Heart right ventricle (tissue), 16 donors: Measurements from ENCODE around the gene NFKB1. TPM values are rescaled to one million over a fixed set of nuclear protein-coding genes. Genes with fewer than 3 reads are reported as not detected.

Source experiments
- ATAC-seq, 8 donors: fragments of 200-7000 bp; cut with Tn5 transposase; one replicate each; pipeline ENCODE4 v1.9.1; 2020; ENCODE audit warnings: mild to moderate bottlenecking in 8 of 8, moderate library complexity in 8 of 8, moderate number of reproducible peaks in 1 of 8
- DNase-seq, 2 donors: peaks; one replicate each; pipeline ENCODE4 v3.0.0-alpha.2; 2020
- H3K27ac ChIP-seq, 10 donors: fragments of 200-600 bp; sonication (generic) in 2 of 10; one replicate each; pipeline versions ENCODE4 v1.5.0 to v1.8.0; 2020 to 2022; ENCODE audit warnings: mild to moderate bottlenecking in 3 of 10
- H3K27me3 ChIP-seq, 7 donors: fragments of 200-600 bp; one replicate each; pipeline ENCODE4 v1.8.0; 2021 to 2022; ENCODE audit warnings: mild to moderate bottlenecking in 2 of 7
- H3K36me3 ChIP-seq, 9 donors: fragments of 200-600 bp; sonication (generic) in 1 of 9; one replicate each; pipeline versions ENCODE4 v1.5.0 to v1.8.0; 2020 to 2022; ENCODE audit warnings: mild to moderate bottlenecking in 2 of 9
- H3K4me1 ChIP-seq, 9 donors: fragments of 200-600 bp; sonication (generic) in 1 of 9; one replicate each; pipeline versions ENCODE4 v1.5.0 to v1.8.0; 2020 to 2022; ENCODE audit warnings: mild to moderate bottlenecking in 4 of 9
- H3K4me3 ChIP-seq, 10 donors: fragments of 200-600 bp; sonication (generic) in 2 of 10; one replicate each; pipeline versions ENCODE4 v1.5.0 to v1.8.0; 2020 to 2022; ENCODE audit warnings: mild to moderate bottlenecking in 7 of 10, moderate library complexity in 2 of 10
- H3K9me3 ChIP-seq, 11 donors: fragments of 200-600 bp in 10 of 11; sonication (generic) in 2 of 11; one replicate each; pipeline versions ENCODE4 v1.5.0 to v1.8.0; 2013 to 2022; ENCODE audit warnings: mild to moderate bottlenecking in 2 of 11, control low read depth in 1 of 11, moderate library complexity in 1 of 11
- WGBS, 2 donors: extraction: QIAGEN DNeasy Blood & Tissue Kit; methylation state at CpG; one replicate each; pipeline ENCODE4 v1.1.7; 2013; ENCODE audit warnings: inconsistent platforms in 1 of 2; 5-methylcytosine and 5-hydroxymethylcytosine counted together
- intact Hi-C, 10 donors: fragments of 100-400 bp; cut with DNase I; formaldehyde crosslinking; loops; one replicate each; pipeline versions ENCODE4 v1.11.1 to v1.14.2; 2022
- polyA plus RNA-seq, 2 donors: library from polyadenylated mRNA; stranded (reverse); fragments of 200-250 nt; gene quantifications; one replicate each; pipeline ENCODE4 v1.2.3, GENCODE V29; 2013
- total RNA-seq, 10 donors: library from RNA; stranded (reverse); fragmentation: NEBNext Ultra II Directional in 3 of 10; extraction: Animal tissue kit (Norgen Biotek cat#: 25700) in 3 of 10; gene quantifications; one replicate each; pipeline versions ENCODE4 v1.2.1 to v1.2.4, GENCODE V29; 2021 to 2023
- TF ChIP-seq, protein P1 (sequence below), 9 donors: fragments of 200-600 bp; sonication (generic) in 2 of 9; IDR thresholded peaks; one replicate each; pipeline versions ENCODE4 v1.5.0 to v1.8.0; 2021 to 2022; ENCODE audit warnings: antibody characterized with exemption in 9 of 9, mild to moderate bottlenecking in 5 of 9, moderate library complexity in 1 of 9
- donor health status: Arrhythmogenic right ventricular cardiomyopathy.
- donor health status: ischemic (EF 13 %, LVEDD 7.1; RV severe dilation, severe dysfunction).
- donor health status: healthy with polysubstance abuse.
- donor health status: DM: no; HTN: yes; CAD: no.
- donor health status: DM: no; HTN: no; CAD: no.
- donor health status: ischemic (EF 25% LVEDD 6.9; RV normal size, moderate dysfunction).
- donor health status: ischemic (EF 25% LVEDD 5.7; RV mildly dilated, moderate dysfunction).
- donor health status: healthy.
- donor health status: DM: yes; HTN: yes; CAD: no.
- donor health status: Ischemic cardiomyopathy.
- donor health status: ischemic (EF 35%, LVEDD 5.7; RV mildly dilated, moderate dysfunction).
- donor health status: nonischemic (EF 11% LVEDD 7.7; RV severe dilation, severe dysfunction).
- donor health status: DM: yes; HTN: yes; CAD: no.
- donor health status: PGD.
- donor health status: ischemic (EF 29% LVEDD 5.4; RV normal size, mild dysfunction).
- donor health status: nonischemic (EF 23%, LVEDD 6.1; RV moderate dilation, normal function).

The NFKB1 gene
- total and polyA plus RNA-seq, 12 donors = 4.5 to 30.3 (median 19.9) TPM

DNA sequence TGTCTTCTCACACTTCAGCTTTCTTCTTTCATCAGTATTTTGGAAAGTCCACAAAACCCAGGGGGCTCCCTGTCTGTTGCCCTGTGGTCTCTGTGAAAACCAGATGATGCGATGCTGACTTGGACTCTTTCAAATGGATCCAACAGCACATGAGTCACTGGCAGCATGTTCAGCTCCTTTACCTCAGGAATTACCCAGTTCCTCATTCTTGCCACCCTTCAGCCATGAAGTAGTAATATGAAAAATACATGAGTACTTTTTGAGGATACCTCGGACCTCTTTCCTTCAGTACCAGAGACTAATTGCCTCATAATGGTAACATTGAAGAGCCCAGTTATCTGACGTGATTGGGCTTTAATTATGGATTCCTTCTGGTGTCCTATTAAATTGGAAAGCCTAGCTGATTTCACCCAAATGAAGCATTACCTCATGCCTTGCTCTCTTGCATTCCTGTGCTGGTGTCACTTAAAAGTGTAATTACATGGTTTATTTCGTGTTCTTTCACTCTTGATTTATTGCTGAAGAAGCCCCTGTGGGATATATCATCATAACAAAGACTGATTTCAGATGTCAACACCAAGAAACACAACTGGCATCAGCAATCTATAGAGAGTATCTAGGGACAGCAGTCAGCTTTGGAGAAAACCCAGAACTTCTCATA, 63.4 kb downstream of the NFKB1 start:
- TF ChIP-seq, protein P1, sequence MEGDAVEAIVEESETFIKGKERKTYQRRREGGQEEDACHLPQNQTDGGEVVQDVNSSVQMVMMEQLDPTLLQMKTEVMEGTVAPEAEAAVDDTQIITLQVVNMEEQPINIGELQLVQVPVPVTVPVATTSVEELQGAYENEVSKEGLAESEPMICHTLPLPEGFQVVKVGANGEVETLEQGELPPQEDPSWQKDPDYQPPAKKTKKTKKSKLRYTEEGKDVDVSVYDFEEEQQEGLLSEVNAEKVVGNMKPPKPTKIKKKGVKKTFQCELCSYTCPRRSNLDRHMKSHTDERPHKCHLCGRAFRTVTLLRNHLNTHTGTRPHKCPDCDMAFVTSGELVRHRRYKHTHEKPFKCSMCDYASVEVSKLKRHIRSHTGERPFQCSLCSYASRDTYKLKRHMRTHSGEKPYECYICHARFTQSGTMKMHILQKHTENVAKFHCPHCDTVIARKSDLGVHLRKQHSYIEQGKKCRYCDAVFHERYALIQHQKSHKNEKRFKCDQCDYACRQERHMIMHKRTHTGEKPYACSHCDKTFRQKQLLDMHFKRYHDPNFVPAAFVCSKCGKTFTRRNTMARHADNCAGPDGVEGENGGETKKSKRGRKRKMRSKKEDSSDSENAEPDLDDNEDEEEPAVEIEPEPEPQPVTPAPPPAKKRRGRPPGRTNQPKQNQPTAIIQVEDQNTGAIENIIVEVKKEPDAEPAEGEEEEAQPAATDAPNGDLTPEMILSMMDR (IDR thresholded peaks at IDR 0.05) = no peak
- Histone ChIP-seq H3K27me3 (no peaks in the 10 kb centered on the region), H3K9me3 (no peaks in the 10 kb centered on the region), H3K4me3 (no peak overlapping the region), H3K36me3 (peaks cover 0 to 31% (median 6%) of the 10 kb centered on the region in 9 donors), H3K4me1 (peaks cover 0 to 43% (median 24%) of the 10 kb centered on the region in 9 donors), H3K27ac (no peak overlapping the region)
- intact Hi-C loops = loop anchor here in 2 of 10 donors (5.0 to 10.0 kb wide), 2 partner anchors 60 to 62 kb away; partner anchors contain the start of gene NFKB1 (in 2 of the 2)
- 81 to 83% methylated on average over 4 of the region's 4 CpGs for WGBS, 2 donors
- DNase-seq (no peak), ATAC-seq (no peak)

DNA sequence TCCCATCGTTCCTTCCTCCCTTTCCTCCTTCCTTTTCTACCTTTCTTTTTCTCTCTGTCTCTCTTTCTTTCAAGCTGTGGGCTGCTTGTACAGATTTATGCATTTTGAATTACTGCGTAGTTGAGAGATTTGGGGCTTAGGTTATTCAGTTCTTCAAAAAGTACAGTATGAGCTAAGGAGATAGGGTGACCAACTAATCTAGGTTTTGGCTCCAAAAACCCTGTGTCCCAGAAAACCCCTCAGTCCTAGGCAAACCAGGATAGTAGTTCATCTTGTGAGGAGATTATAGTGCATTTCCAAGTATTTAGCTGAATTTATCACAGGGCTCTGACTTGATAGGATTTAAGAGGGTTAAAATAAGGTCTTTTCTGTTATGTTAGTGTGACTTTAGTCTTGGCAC, 64.5 kb downstream of the NFKB1 start:
- Histone ChIP-seq H3K4me1 (peaks cover 0 to 32% (median 15%) of the 10 kb centered on the region in 9 donors), H3K36me3 (peaks cover 0 to 43% (median 6%) of the 10 kb centered on the region in 9 donors), H3K4me3 (no peak overlapping the region), H3K27me3 (no peaks in the 10 kb centered on the region), H3K9me3 (peaks cover 0 to 7% (median 0%) of the 10 kb centered on the region in 11 donors), H3K27ac (no peak overlapping the region)
- ATAC-seq (no peak), DNase-seq (no peak)
- 38 to 88% methylated on average over 2 of the region's 2 CpGs for WGBS, 2 donors
- TF ChIP-seq, protein P1 (IDR thresholded peaks at IDR 0.05) = no peak
- intact Hi-C loops = loop anchor here in 1 of 10 donors (10.0 kb wide), 1 partner anchor 61 kb away; the partner anchor contains the start of gene NFKB1

DNA sequence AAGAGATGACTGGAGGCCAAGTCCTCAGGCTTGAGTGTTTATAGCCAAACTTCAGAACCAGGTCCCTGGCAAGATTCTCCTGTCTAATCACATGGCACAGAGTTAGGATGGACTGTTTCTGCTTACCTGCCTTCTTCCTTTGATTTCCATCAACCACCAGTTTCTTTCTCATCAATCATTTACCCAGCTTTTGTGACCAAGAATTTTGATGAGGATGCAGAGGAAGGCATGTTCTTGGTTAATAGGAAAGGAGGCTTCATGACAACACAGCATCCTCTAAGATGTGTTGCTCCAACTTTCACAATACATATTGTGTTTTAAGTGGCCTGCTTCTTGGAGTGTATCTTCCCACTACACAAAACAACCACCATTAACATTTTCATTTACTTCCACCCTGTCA, 65.3 kb downstream of the NFKB1 start:
- intact Hi-C loops = loop anchor here in 1 of 10 donors (10.0 kb wide), 1 partner anchor 62 kb away; the partner anchor contains the start of gene NFKB1
- no peak for DNase-seq
- TF ChIP-seq, protein P1 (IDR thresholded peaks at IDR 0.05) = no peak
- ATAC-seq = no peak
- H3K4me3 ChIP-seq = no peak overlapping the region
- peaks cover 0 to 14% (median 0%) of the 10 kb centered on the region in 11 donors for H3K9me3 ChIP-seq
- peaks cover 0 to 50% (median 6%) of the 10 kb centered on the region in 9 donors for H3K36me3 ChIP-seq
- peaks cover 0 to 26% (median 8%) of the 10 kb centered on the region in 9 donors for H3K4me1 ChIP-seq
- no peaks in the 10 kb centered on the region for H3K27me3 ChIP-seq
- no peak overlapping the region for H3K27ac ChIP-seq

DNA sequence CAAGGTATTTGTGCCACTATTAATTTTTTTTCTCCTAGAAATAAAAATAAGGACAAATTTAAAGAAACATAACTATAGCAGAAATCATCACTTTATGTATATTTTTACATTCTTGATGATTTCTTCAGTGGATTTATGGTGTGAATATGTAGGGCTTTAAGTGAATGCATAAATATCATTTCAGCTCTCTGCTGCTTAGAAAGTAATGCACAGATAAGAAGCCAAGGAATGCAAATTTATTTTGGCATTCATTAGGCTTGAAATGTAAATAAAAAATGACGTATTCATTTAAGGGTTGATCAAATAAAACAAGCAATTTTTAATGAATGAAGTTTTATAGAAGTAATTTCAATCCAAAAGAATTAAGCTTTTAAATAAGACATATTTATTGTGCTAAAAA, 66.3 kb downstream of the NFKB1 start:
- no peak for DNase-seq
- TF ChIP-seq, protein P1 (IDR thresholded peaks at IDR 0.05) = no peak
- Histone ChIP-seq H3K27me3 (no peaks in the 10 kb centered on the region), H3K27ac (no peak overlapping the region), H3K4me3 (no peak overlapping the region), H3K9me3 (peaks cover 0 to 14% (median 0%) of the 10 kb centered on the region in 11 donors), H3K4me1 (peaks cover 0 to 19% (median 3%) of the 10 kb centered on the region in 9 donors), H3K36me3 (peaks cover 0 to 50% (median 6%) of the 10 kb centered on the region in 9 donors)
- WGBS, 2 donors = 70 to 78% methylated on average over 1 of the region's 1 CpG
- ATAC-seq = no peak
- intact Hi-C loops = loop anchor here in 1 of 10 donors (10.0 kb wide), 1 partner anchor 63 kb away; the partner anchor contains the start of gene NFKB1
